Measurements from ENCODE around the gene TFCP2. TPM values are rescaled to one million over a fixed set of nuclear protein-coding genes. Genes with fewer than 3 reads are reported as not detected.

The TFCP2 gene
- total RNA-seq, 1 experiment from 2014 or later, result 25.7 TPM

- POLR2A ChIA-PET (ENCODE audit: unreplicated experiment), result no interaction called here
These were observed 33.6 kb downstream of the TFCP2 start for GRCh38 chr12:51139292-51139844.

GRCh38 chr12:51132693-51133092, 40.2 kb downstream of the TFCP2 start:
- no peaks in the 10 kb centered on the region; the same call in 1 of the 2 replicates for H3K9me3 ChIP-seq (ENCODE audit: insufficient read depth, low read depth)
- H3K4me2 ChIP-seq, result no peak overlapping the region
- H3K27ac ChIP-seq, result no peak overlapping the region
- H4K20me1 ChIP-seq (ENCODE audit: insufficient read depth), result no peaks in the 10 kb centered on the region
- TF ChIP-seq EZH2 (IDR thresholded peaks at IDR 0.05; ENCODE audit: low read depth) (no peak), CTCF (conservative IDR thresholded peaks at IDR 0.05) (no peak)
- no peaks in the 10 kb centered on the region for H3K4me1 ChIP-seq (replicated peaks; ENCODE audit: insufficient read depth)
- no peak for DNase-seq
- H3K4me3 ChIP-seq, result no peak overlapping the region
- no peak overlapping the region for H2AFZ ChIP-seq
- H3K9me2 ChIP-seq (ENCODE audit: insufficient read depth), result no peaks in the 10 kb centered on the region
- H3K27me3 ChIP-seq (ENCODE audit: insufficient read depth, low read depth), result no peaks in the 10 kb centered on the region
- BruUV-seq (replicated peaks), result no TSS peak
- H3K36me3 ChIP-seq (ENCODE audit: low read depth), result no peaks in the 10 kb centered on the region
- ChIA-PET CTCF (no interaction called here), POLR2A (ENCODE audit: unreplicated experiment) (no interaction called here)
- intact Hi-C loops (cut with micrococcal nuclease; ENCODE audit: unreplicated experiment), result no loop called here
- peaks cover 10% of the 10 kb centered on the region for H3F3A ChIP-seq (ENCODE audit: insufficient read depth, low read depth)
- H3K79me2 ChIP-seq (ENCODE audit: low read depth), result no peaks in the 10 kb centered on the region

More at GRCh38 chr12:51139292-51139844, 33.6 kb downstream of the TFCP2 start:
- H3K9me3 ChIP-seq (ENCODE audit: insufficient read depth, low read depth), result no peaks in the 10 kb centered on the region
- no peak overlapping the region for H2AFZ ChIP-seq
- DNase-seq, result no peak
- no peaks in the 10 kb centered on the region; the same call in 1 of the 2 replicates for H3F3A ChIP-seq (ENCODE audit: insufficient read depth, low read depth)
- no peaks in the 10 kb centered on the region for H3K27me3 ChIP-seq (ENCODE audit: insufficient read depth, low read depth)
- H3K4me1 ChIP-seq (replicated peaks; ENCODE audit: insufficient read depth), result no peaks in the 10 kb centered on the region
- H3K79me2 ChIP-seq (ENCODE audit: low read depth), result no peaks in the 10 kb centered on the region
- H3K27ac ChIP-seq, result no peak overlapping the region
- no peak overlapping the region for H3K4me2 ChIP-seq
- no TSS peak for BruUV-seq (replicated peaks)
- intact Hi-C loops (cut with micrococcal nuclease; ENCODE audit: unreplicated experiment), result no loop called here
- CTCF ChIA-PET, result no interaction called here
- no peaks in the 10 kb centered on the region for H3K9me2 ChIP-seq (ENCODE audit: insufficient read depth)
- H3K4me3 ChIP-seq, result no peak overlapping the region
- H4K20me1 ChIP-seq (ENCODE audit: insufficient read depth), result no peaks in the 10 kb centered on the region
- TF ChIP-seq EZH2 (IDR thresholded peaks at IDR 0.05; ENCODE audit: low read depth) (no peak), CTCF (conservative IDR thresholded peaks at IDR 0.05) (no peak)
- H3K36me3 ChIP-seq (ENCODE audit: low read depth), result no peaks in the 10 kb centered on the region

- Histone ChIP-seq H2AFZ (no peak overlapping the region), H3K79me2 (ENCODE audit: low read depth) (no peaks in the 10 kb centered on the region), H3K9me3 (ENCODE audit: insufficient read depth, low read depth) (no peaks in the 10 kb centered on the region; the same call in 1 of the 2 replicates), H3K27me3 (ENCODE audit: insufficient read depth, low read depth) (no peaks in the 10 kb centered on the region), H3K27ac (no peak overlapping the region), H3F3A (ENCODE audit: insufficient read depth, low read depth) (peaks cover 10% of the 10 kb centered on the region), H3K4me3 (no peak overlapping the region), H3K4me2 (no peak overlapping the region), H3K4me1 (replicated peaks; ENCODE audit: insufficient read depth) (no peaks in the 10 kb centered on the region), H3K36me3 (ENCODE audit: low read depth) (no peaks in the 10 kb centered on the region), H4K20me1 (ENCODE audit: insufficient read depth) (no peaks in the 10 kb centered on the region), H3K9me2 (ENCODE audit: insufficient read depth) (no peaks in the 10 kb centered on the region)
- intact Hi-C loops (cut with micrococcal nuclease; ENCODE audit: unreplicated experiment), result no loop called here
- DNase-seq, result no peak
- POLR2A ChIA-PET (ENCODE audit: unreplicated experiment), result interaction anchor here (0.6 kb wide), 1 partner anchor 271 kb away, joined by 6 read pairs; no protein-coding TSS in a partner anchor
- CTCF ChIA-PET, result no interaction called here
- TF ChIP-seq EZH2 (IDR thresholded peaks at IDR 0.05; ENCODE audit: low read depth) (no peak), CTCF (conservative IDR thresholded peaks at IDR 0.05) (no peak)
- BruUV-seq (replicated peaks), result no TSS peak
These were observed 41.0 kb downstream of the TFCP2 start for GRCh38 chr12:51131745-51132521.
